ENCODE results near the gene RFX5.

- TF ChIP-seq, protein P1, sequence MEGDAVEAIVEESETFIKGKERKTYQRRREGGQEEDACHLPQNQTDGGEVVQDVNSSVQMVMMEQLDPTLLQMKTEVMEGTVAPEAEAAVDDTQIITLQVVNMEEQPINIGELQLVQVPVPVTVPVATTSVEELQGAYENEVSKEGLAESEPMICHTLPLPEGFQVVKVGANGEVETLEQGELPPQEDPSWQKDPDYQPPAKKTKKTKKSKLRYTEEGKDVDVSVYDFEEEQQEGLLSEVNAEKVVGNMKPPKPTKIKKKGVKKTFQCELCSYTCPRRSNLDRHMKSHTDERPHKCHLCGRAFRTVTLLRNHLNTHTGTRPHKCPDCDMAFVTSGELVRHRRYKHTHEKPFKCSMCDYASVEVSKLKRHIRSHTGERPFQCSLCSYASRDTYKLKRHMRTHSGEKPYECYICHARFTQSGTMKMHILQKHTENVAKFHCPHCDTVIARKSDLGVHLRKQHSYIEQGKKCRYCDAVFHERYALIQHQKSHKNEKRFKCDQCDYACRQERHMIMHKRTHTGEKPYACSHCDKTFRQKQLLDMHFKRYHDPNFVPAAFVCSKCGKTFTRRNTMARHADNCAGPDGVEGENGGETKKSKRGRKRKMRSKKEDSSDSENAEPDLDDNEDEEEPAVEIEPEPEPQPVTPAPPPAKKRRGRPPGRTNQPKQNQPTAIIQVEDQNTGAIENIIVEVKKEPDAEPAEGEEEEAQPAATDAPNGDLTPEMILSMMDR (IDR thresholded peaks at IDR 0.05; ENCODE audit: low read depth, low read length, poor library complexity, severe bottlenecking), result no peak
- TF ChIP-seq EZH2phosphoT487 (IDR thresholded peaks at IDR 0.05; ENCODE audit: borderline replicate concordance, low read length), result no peak
These were observed 20.8 kb upstream of the RFX5 start for GRCh38 chr1:151367658-151368392.
